ENCODE measurements around the gene AKT2. TPM values are rescaled to one million over a fixed set of nuclear protein-coding genes. Genes with fewer than 3 reads are reported as not detected.
A peak's percentile ranks its signal among the peaks of the same experiment; 100 is the strongest.

The AKT2 gene
- total RNA-seq, 1 donor from 2014 or later: 103 TPM

DNA sequence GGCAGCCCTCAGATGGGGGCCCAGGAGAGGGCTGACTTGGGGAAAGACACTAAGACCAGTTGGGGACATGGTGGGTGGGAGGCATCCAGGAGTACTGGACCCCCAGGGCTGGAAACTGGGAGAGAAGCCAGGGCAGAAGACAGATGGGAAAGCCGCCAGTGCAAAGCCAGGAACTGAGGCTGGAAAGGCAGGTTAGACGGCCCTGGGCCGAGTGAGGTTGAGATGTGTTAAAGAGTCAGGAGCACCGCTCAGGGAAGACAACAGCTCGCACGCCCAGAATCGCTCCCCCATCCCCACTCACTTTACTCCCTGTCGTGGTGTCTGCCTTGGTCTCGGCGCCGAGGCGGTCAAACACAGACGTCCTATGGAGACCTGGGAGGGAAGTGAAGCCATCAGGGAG is 38.6 kb upstream of the AKT2 start:
- H3K4me3 ChIP-seq: no peak overlapping the region
- no peak for TF ChIP-seq CTCF (IDR thresholded peaks at IDR 0.05)
- intact Hi-C loops (cut with DNase I): no loop called here
- no peaks in the 10 kb centered on the region for H3K4me1 ChIP-seq
- no peak overlapping the region for H3K27ac ChIP-seq
- H3K9me3 ChIP-seq: no peaks in the 10 kb centered on the region
- no peak for DNase-seq
- H3K27me3 ChIP-seq: no peaks in the 10 kb centered on the region
- no peak for ATAC-seq
- H3K36me3 ChIP-seq: peaks cover 83% of the 10 kb centered on the region

DNA sequence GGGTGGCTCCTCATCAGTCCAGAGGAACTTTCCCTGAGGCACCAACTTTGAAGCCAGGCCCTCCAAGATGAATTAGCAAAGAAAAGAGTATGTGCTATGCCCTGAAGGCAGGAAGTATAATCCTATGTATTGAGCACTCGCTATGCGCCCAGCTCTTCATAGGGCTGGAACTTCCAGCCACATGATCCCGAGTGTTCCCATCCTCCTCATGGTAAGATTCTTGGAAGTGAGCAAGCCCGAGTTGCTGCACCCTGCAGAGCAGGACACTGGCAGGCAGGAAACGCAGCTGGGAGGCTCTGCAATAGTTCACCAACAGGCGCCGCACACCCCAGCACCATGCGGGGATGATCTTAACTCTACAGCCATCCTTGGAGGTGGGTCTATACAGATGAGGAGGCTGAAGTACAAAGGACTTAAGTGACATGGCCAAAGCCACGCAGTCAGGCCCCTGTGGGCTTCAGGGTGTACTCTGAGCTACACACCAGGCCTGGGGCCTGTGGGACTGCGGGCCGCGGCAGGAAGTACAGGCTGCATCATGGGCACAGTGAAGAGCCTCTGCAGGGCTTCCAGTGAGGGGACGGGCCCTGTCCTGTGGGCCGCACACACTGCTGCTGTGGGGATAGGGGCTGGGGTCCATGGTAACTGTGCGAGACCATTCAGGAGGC is 37.9 kb upstream of the AKT2 start:
- ATAC-seq (no peak), DNase-seq (peak; percentile 40)
- Histone ChIP-seq H3K4me1 (no peaks in the 10 kb centered on the region), H3K27ac (no peak overlapping the region), H3K9me3 (no peaks in the 10 kb centered on the region), H3K4me3 (no peak overlapping the region), H3K27me3 (no peaks in the 10 kb centered on the region), H3K36me3 (peaks cover 77% of the 10 kb centered on the region)
- TF ChIP-seq CTCF (IDR thresholded peaks at IDR 0.05): no peak
- intact Hi-C loops (cut with DNase I): no loop called here

DNA sequence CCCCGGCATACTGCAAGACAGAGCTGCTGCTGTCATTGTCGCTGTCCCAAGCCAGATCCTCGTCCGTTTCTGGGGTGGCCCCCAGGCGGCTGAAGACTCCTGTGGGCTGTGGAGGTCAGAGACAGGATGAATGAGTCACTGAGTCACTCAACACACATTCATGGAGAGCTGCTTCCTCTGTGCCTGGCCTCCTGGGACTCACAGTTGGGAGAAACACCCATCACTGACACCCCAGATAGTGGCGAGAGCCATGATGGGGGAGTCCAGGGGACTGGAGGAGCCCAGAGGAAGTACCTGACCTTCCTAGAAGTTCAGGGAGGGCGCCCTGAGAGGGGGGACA is 37.1 kb upstream of the AKT2 start:
- Histone ChIP-seq H3K27me3 (no peaks in the 10 kb centered on the region), H3K36me3 (peaks cover 69% of the 10 kb centered on the region), H3K4me3 (no peak overlapping the region), H3K4me1 (no peaks in the 10 kb centered on the region), H3K27ac (no peak overlapping the region), H3K9me3 (no peaks in the 10 kb centered on the region)
- ATAC-seq (no peak), DNase-seq (no peak)
- no peak for TF ChIP-seq CTCF (IDR thresholded peaks at IDR 0.05)
- intact Hi-C loops (cut with DNase I): no loop called here

- Histone ChIP-seq H3K4me3 (no peak overlapping the region), H3K27ac (no peak overlapping the region), H3K27me3 (no peaks in the 10 kb centered on the region), H3K9me3 (no peaks in the 10 kb centered on the region), H3K4me1 (no peaks in the 10 kb centered on the region), H3K36me3 (peaks cover 64% of the 10 kb centered on the region)
- no peak for TF ChIP-seq CTCF (IDR thresholded peaks at IDR 0.05)
- ATAC-seq: no peak
- intact Hi-C loops (cut with DNase I): no loop called here
- peak; percentile 53 for DNase-seq
Observed at GRCh38 chr19:40321566-40322270, 36.6 kb upstream of the AKT2 start.

DNA sequence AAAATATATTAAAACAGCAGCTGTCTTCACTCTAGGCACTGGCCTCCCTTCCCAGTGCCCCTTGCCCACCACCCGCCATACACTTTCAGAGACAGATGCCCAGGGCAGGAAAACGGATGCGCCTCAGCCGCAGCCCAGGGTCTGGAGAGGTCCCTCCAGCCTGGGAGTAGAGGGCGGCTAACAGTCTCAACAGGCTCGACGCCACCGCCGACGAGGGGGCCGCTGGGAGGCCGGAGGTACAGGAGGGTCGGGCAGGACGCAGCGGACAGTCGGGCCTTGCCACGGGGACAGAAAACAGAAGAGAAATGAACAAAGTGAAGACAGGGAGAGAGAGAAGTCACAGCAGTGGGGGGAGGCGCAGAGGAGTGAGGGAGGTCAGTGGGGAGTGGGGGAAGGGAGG is 35.9 kb upstream of the AKT2 start:
- H3K27me3 ChIP-seq: no peaks in the 10 kb centered on the region
- intact Hi-C loops (cut with DNase I): no loop called here
- peaks cover 57% of the 10 kb centered on the region for H3K36me3 ChIP-seq
- no peak overlapping the region for H3K27ac ChIP-seq
- no peak overlapping the region for H3K4me3 ChIP-seq
- ATAC-seq: no peak
- H3K9me3 ChIP-seq: no peaks in the 10 kb centered on the region
- no peak for TF ChIP-seq CTCF (IDR thresholded peaks at IDR 0.05)
- peak; percentile 46 for DNase-seq
- H3K4me1 ChIP-seq: no peaks in the 10 kb centered on the region
